C4-2B (cell line): Measurements from ENCODE around the gene CHN2.

Experiments
- CTCF ChIP-seq: fragments of 450-650 bp; conservative IDR thresholded peaks from 2 replicates; pipeline ENCODE4 v1.5.1; 2017; ENCODE audit warnings: mild to moderate bottlenecking
- ZFX ChIP-seq: fragments of 450-650 bp; IDR thresholded peaks from 2 replicates; pipeline ENCODE4 v1.6.1; 2017

DNA sequence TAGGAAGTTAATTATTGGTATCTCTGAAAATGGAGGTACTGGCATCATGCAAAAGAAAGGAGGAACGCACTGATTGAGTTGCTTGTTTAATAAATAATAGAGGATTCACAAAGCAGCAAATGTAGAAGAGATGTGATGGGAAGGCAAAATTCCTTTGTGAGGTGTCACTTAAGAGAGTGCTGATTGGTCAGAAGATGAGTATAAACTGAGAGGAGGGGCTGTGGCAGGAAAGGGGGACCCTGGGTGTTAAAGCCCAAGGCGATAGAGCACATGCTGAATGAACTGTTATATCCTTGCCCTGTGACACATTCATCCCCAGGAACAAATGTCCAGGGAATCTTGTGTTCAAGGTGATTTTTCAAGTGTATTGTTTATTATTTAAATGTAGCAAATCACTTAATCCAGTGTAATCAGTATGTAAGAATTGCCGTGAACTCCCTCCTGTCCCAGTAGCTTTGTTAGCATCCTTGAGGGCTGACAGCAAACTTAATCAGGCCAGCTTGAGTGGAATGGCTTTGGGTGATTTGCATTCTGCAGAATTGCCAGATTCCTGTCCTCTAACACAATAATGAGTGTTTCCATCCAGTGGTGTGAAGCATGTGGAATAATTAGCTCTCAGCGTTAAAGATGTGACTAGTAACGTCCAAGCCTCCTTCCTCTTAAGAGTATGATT lies 111.9 kb downstream of the CHN2 start:
- TF ChIP-seq CTCF (no peak), ZFX (no peak)
